ENCODE results near the gene SLCO4A1.

DNA sequence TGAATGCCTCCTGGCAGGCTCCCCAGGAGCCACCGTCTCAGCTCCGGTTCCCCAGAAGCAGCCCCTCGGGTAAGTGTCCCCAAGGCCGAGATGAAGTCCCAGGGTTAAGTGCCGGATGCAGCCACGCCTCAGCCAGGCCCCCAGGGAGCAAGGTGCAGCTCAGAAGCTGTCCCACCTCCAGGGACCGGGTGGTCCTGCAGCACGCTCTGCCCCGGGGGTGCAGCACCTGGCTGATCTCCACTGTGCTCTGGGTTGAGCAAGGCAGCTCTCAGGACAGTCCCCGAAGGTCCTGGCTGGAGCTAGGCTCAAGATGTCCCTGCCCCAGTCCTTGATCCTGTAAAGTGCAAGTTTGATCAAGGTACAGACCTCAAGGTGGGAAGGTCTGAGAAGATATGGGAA is 51.2 kb downstream of the SLCO4A1 start:
- TF ChIP-seq, protein P1, sequence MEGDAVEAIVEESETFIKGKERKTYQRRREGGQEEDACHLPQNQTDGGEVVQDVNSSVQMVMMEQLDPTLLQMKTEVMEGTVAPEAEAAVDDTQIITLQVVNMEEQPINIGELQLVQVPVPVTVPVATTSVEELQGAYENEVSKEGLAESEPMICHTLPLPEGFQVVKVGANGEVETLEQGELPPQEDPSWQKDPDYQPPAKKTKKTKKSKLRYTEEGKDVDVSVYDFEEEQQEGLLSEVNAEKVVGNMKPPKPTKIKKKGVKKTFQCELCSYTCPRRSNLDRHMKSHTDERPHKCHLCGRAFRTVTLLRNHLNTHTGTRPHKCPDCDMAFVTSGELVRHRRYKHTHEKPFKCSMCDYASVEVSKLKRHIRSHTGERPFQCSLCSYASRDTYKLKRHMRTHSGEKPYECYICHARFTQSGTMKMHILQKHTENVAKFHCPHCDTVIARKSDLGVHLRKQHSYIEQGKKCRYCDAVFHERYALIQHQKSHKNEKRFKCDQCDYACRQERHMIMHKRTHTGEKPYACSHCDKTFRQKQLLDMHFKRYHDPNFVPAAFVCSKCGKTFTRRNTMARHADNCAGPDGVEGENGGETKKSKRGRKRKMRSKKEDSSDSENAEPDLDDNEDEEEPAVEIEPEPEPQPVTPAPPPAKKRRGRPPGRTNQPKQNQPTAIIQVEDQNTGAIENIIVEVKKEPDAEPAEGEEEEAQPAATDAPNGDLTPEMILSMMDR (IDR thresholded peaks at IDR 0.05; ENCODE audit: extremely low read depth in 1 of 2, insufficient read depth in 1 of 2, low read depth in 1 of 2, low read length in 2 of 2): no peak
- no peak for TF ChIP-seq FOS (IDR thresholded peaks at IDR 0.05; ENCODE audit: borderline replicate concordance, insufficient read depth, low read length)
- no peak for TF ChIP-seq POLR2A (IDR thresholded peaks at IDR 0.05; ENCODE audit: low read depth, low read length)
- no peak for TF ChIP-seq EZH2 (IDR thresholded peaks at IDR 0.05; ENCODE audit: borderline replicate concordance, low read depth, low read length, severe bottlenecking)
- no peak for TF ChIP-seq POLR2AphosphoS5 (IDR thresholded peaks at IDR 0.05; ENCODE audit: insufficient read depth, low read depth, low read length)
- TF ChIP-seq GATA2 (IDR thresholded peaks at IDR 0.05; ENCODE audit: insufficient read depth, insufficient read length, low read depth, low read length): no peak
- TF ChIP-seq, protein P2, sequence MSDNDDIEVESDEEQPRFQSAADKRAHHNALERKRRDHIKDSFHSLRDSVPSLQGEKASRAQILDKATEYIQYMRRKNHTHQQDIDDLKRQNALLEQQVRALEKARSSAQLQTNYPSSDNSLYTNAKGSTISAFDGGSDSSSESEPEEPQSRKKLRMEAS (IDR thresholded peaks at IDR 0.05; ENCODE audit: insufficient read depth, insufficient read length): no peak
